Measurements from ENCODE around the gene MSI2. TPM values are rescaled to one million over a fixed set of nuclear protein-coding genes. Genes with fewer than 3 reads are reported as not detected.

MSI2 gene
- polyA plus RNA-seq, 1 of the 3 experiments (the other 2 are of a cell fraction) = 24.1 TPM

GRCh38 chr17:57444682-57445450 lies 188.5 kb downstream of the MSI2 start:
- no peaks in the 10 kb centered on the region for H3K9me2 ChIP-seq
- no peak overlapping the region for H2AFZ ChIP-seq (ENCODE audit: low read depth)
- no peaks in the 10 kb centered on the region for H3K36me3 ChIP-seq (replicated peaks in 1 of 2; ENCODE audit: control insufficient read depth in 1 of 2, insufficient read depth in 2 of 2, low read length in 1 of 2)
- no peak overlapping the region for H3K4me3 ChIP-seq (ENCODE audit: low read depth in 2 of 2, low read length in 1 of 2)
- H3K9ac ChIP-seq = no peak overlapping the region
- H4K20me1 ChIP-seq (ENCODE audit: insufficient read depth) = no peaks in the 10 kb centered on the region
- no peaks in the 10 kb centered on the region for H3K9me3 ChIP-seq
- H3K27me3 ChIP-seq (ENCODE audit: insufficient read depth) = no peaks in the 10 kb centered on the region
- H3K4me2 ChIP-seq = no peak overlapping the region
- DNase-seq = no peak
- H3K79me2 ChIP-seq (ENCODE audit: insufficient read depth) = 0 out of 2 replicates have a peak, but pooled peaks cover 2% of the 10 kb centered on the region
- WGBS (ENCODE audit: low lambda C conversion rate) = 72% methylated on average over 13 of the region's 13 CpGs
- H3K27ac ChIP-seq (ENCODE audit: low read depth in 2 of 2, low read length in 1 of 2) = peak overlapping the region in 1 of 2 experiments; percentile 61; a peak in 3 of 4 replicates
- H3K4me1 ChIP-seq (ENCODE audit: control insufficient read depth in 1 of 2, insufficient read depth in 2 of 2, low read depth in 1 of 2, low read length in 1 of 2) = peaks cover 34 to 78% of the 10 kb centered on the region in 2 experiments
- peaks cover 5% of the 10 kb centered on the region for H3F3A ChIP-seq (replicated peaks; ENCODE audit: insufficient read depth)
- CTCF ChIA-PET = interaction anchor here (0.8 to 4.2 kb wide), 9 partner anchors 13 to 388 kb away, joined by 3 to 19 read pairs (median 5); no protein-coding TSS in a partner anchor
- POLR2A ChIA-PET = interaction anchor here (0.6 kb wide), 1 partner anchor 139 kb away, joined by 3 read pairs; no protein-coding TSS in a partner anchor
- no peak for TF ChIP-seq TEAD4 (IDR thresholded peaks at IDR 0.05; ENCODE audit: borderline replicate concordance, insufficient read depth)
- no peak for TF ChIP-seq SIN3A (IDR thresholded peaks at IDR 0.05; ENCODE audit: borderline replicate concordance, low read depth, low read length)
- TF ChIP-seq ELF1 (IDR thresholded peaks at IDR 0.05) = no peak
- no peak for TF ChIP-seq RFX5 (IDR thresholded peaks at IDR 0.05; ENCODE audit: low read length)
- no peak for TF ChIP-seq CHD2 (IDR thresholded peaks at IDR 0.05; ENCODE audit: low read length, partially characterized antibody)
- no peak for TF ChIP-seq IRF3 (IDR thresholded peaks at IDR 0.05; ENCODE audit: low read depth, low read length)
- no peak for TF ChIP-seq GABPA (IDR thresholded peaks at IDR 0.05; ENCODE audit: low read depth)
- TF ChIP-seq FOXM1 (IDR thresholded peaks at IDR 0.05; ENCODE audit: low read depth) = no peak
- TF ChIP-seq MAX (IDR thresholded peaks at IDR 0.05; ENCODE audit: low read depth) = no peak
- TF ChIP-seq ZBTB33 (IDR thresholded peaks at IDR 0.05; ENCODE audit: borderline replicate concordance, low read depth) = no peak
- TF ChIP-seq TCF12 (IDR thresholded peaks at IDR 0.05) = no peak
- no peak for TF ChIP-seq JUND (IDR thresholded peaks at IDR 0.05)
- TF ChIP-seq RXRA (IDR thresholded peaks at IDR 0.05; ENCODE audit: borderline replicate concordance, low read depth) = no peak
